NCI-H1105 (cell line): ENCODE data around the gene AMPD1.

ENCODE experiments used
- DNase-seq: peaks from one replicate; lab custom pipeline; 2025; lab: John Stamatoyannopoulos, UW

The AMPD1 gene

GRCh38 chr1:114638910-114639309 lies 56.4 kb downstream of the AMPD1 start:
- DNase-seq: no peak

GRCh38 chr1:114632427-114632826 lies 62.9 kb downstream of the AMPD1 start:
- DNase-seq: no peak

DNA sequence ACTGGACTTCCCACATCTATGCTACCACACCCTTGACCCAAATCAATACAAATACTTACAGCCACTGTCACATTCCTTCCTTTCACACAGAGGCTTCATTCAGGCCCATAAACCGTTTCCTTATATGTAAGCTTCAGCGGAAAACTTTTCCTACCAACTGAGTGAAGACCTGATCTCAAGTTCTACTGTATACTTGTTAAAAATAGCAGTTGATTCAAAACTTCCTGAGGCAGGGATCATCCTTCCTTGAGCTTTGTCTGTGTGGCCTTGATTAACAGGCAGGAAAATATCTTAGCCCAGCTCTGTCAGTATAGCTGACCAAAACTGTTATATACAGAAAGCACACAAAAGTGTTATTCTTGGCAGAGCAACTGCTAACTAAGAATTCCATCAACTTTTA lies 68.2 kb downstream of the AMPD1 start:
- no peak for DNase-seq

- DNase-seq: no peak
Measured at GRCh38 chr1:114623364-114623763, 72.0 kb downstream of the AMPD1 start.
